ENCODE data around the gene HSD17B14.

- TF ChIP-seq PKNOX1 (IDR thresholded peaks at IDR 0.05) (no peak), FOXM1 (IDR thresholded peaks at IDR 0.05; ENCODE audit: borderline replicate concordance) (no peak), SP1 (IDR thresholded peaks at IDR 0.05) (no peak), HDGF (IDR thresholded peaks at IDR 0.05; ENCODE audit: borderline replicate concordance) (no peak), SUZ12 (IDR thresholded peaks at IDR 0.05) (no peak), ELF4 (IDR thresholded peaks at IDR 0.05) (no peak), CTBP1 (IDR thresholded peaks at IDR 0.05; ENCODE audit: borderline replicate concordance) (no peak), BHLHE40 (IDR thresholded peaks at IDR 0.05; ENCODE audit: borderline replicate concordance) (no peak), TARDBP (IDR thresholded peaks at IDR 0.05) (no peak), NFRKB (IDR thresholded peaks at IDR 0.05) (no peak)
Measured at GRCh38 chr19:48779636-48780035, 56.7 kb downstream of the HSD17B14 start.

Measured in HEK293T (cell line).